Endodermal cell (in vitro differentiated cells): Measurements from ENCODE around the gene OOEP. TPM values are rescaled to one million over a fixed set of nuclear protein-coding genes. Genes with fewer than 3 reads are reported as not detected.

Experiments
- DNase-seq: peaks from one replicate; pipeline ENCODE4 v3.0.0-alpha.2; 2017
- H3K27ac ChIP-seq: 2 replicates; pipeline ENCODE4 v1.5.1; 2013; ENCODE audit warnings: mild to moderate bottlenecking, low read depth, low read length, moderate library complexity
- H3K27me3 ChIP-seq: 2 replicates; pipeline ENCODE4 v1.6.1; 2013; ENCODE audit warnings: mild to moderate bottlenecking, low read length, moderate library complexity; ENCODE audit not compliant: insufficient read depth, control insufficient read depth, poor library complexity, severe bottlenecking
- H3K36me3 ChIP-seq: 2 replicates; pipeline ENCODE4 v1.7.0; 2013; ENCODE audit warnings: mild to moderate bottlenecking, low read length, moderate library complexity; ENCODE audit not compliant: control insufficient read depth, insufficient read depth
- H3K4me1 ChIP-seq: one replicate; pipeline ENCODE4 v1.7.0; 2013; ENCODE audit warnings: low read length; ENCODE audit not compliant: control insufficient read depth, insufficient read depth
- H3K4me3 ChIP-seq: 2 replicates; pipeline ENCODE4 v1.5.1; 2013; ENCODE audit warnings: mild to moderate bottlenecking, low read length, moderate library complexity
- H3K9ac ChIP-seq: 2 replicates; pipeline ENCODE4 v1.6.1; 2013; ENCODE audit warnings: mild to moderate bottlenecking, low read length, moderate library complexity; ENCODE audit not compliant: poor library complexity, severe bottlenecking; ENCODE audit errors: extremely low read depth
- H3K9me3 ChIP-seq: 2 replicates; pipeline ENCODE4 v1.6.1; 2013; ENCODE audit warnings: mild to moderate bottlenecking, low read length, moderate library complexity; ENCODE audit not compliant: control insufficient read depth
- H3K27ac Mint-ChIP-seq: 2 replicates; pipeline ENCODE4 v1.8.0; 2020; ENCODE audit warnings: mixed read lengths
- H3K27me3 Mint-ChIP-seq: 2 replicates; pipeline ENCODE4 v1.8.0; 2021; ENCODE audit warnings: mild to moderate bottlenecking, mixed read lengths; ENCODE audit not compliant: insufficient read depth
- H3K36me3 Mint-ChIP-seq: 2 replicates; pipeline ENCODE4 v1.8.0; 2020; ENCODE audit warnings: low read depth, mixed read lengths
- H3K4me1 Mint-ChIP-seq: 2 replicates; pipeline ENCODE4 v1.8.0; 2020; ENCODE audit warnings: mixed read lengths
- H3K4me3 Mint-ChIP-seq: 2 replicates; pipeline ENCODE4 v1.8.0; 2020; ENCODE audit warnings: mild to moderate bottlenecking, moderate library complexity, mixed read lengths
- H3K9me3 Mint-ChIP-seq: 2 replicates; pipeline ENCODE4 v1.8.0; 2020; ENCODE audit warnings: mild to moderate bottlenecking, mixed read lengths
- WGBS, 2 experiments: methylation state at CpG; one replicate each; pipeline versions ENCODE4 v1.1.5 to v1.1.7; 2013; ENCODE audit warnings: missing lambda C conversion rate in 2 of 2, mixed read lengths in 1 of 2; ENCODE audit not compliant: insufficient coverage in 1 of 2, insufficient read length in 1 of 2; 5-methylcytosine and 5-hydroxymethylcytosine counted together
- long read RNA-seq, 4 experiments: library from polyadenylated mRNA in 2 of 4; library from RNA in 1 of 4; library from capped mRNA in 1 of 4; stranded (forward) in 3 of 4; unstranded in 1 of 4; transcript quantifications; one replicate each; pipeline ENCODE4 v2.0.0, GENCODE V29; 2020 to 2021; ENCODE audit warnings: inconsistent platforms in 1 of 4
- polyA plus RNA-seq, 2 experiments: library from polyadenylated mRNA; stranded (reverse); fragments of 50-300 nt; gene quantifications; one replicate each; pipeline ENCODE4 v1.2.3, GENCODE V29; 2013
- total RNA-seq, 2 donors: library from RNA; stranded (reverse); fragmentation: NEBNext Ultra II Directional in 1 of 2; extraction: Animal tissue kit (Norgen Biotek cat#: 25700) in 1 of 2; gene quantifications; 2 replicates in 1 of 2; 3 replicates in 1 of 2; pipeline ENCODE4 v1.2.1, GENCODE V29; 2021
- TF ChIP-seq, protein P1 (sequence below): fragments of 200-600 bp; sonication (generic); conservative IDR thresholded peaks from 2 replicates; pipeline ENCODE4 v1.5.0; 2021; ENCODE audit warnings: antibody characterized with exemption, mild to moderate bottlenecking

The OOEP gene
- not detected for total RNA-seq
- polyA plus RNA-seq (2013, experiment 1 of 2) = not detected
- polyA plus RNA-seq (2013, experiment 2 of 2) = not detected
- long read RNA-seq, experiment 1 = 0 reads
- long read RNA-seq, experiment 2, partial matches to known transcripts = 0 of 278 reads
- long read RNA-seq, experiment 2, other reads (novel, unspliced or antisense) = 278 of 278 reads
- long read RNA-seq, experiment 3, partial matches to known transcripts = 0 of 1 reads
- long read RNA-seq, experiment 3, other reads (novel, unspliced or antisense) = 1 of 1 reads
- long read RNA-seq, experiment 4 = 0 reads

DNA sequence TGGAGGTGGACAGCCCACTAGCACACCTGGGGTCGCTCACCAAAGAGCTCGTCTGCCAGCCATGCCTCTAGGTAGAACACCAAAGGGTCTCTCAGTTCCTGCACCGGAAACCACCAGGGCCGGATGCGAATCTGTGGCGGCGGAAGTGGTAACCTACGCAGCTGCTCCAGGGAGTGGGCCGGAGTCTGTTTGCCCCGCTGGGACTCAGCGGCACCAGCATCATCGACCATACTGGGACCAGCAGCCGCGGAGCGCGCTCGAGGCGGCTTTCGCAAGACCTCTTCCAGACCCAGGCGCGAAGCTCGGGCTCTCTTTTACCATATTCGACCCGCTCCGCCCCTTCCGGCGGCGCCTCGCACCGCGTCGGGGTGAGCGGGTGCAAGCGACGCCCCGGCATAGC is at the start of gene OOEP:
Gene OOEP (minus strand): TSS at position 335 of the 400 bp plus-strand sequence. CDS start 105 bp downstream, at position 230.
- TF ChIP-seq, protein P1, sequence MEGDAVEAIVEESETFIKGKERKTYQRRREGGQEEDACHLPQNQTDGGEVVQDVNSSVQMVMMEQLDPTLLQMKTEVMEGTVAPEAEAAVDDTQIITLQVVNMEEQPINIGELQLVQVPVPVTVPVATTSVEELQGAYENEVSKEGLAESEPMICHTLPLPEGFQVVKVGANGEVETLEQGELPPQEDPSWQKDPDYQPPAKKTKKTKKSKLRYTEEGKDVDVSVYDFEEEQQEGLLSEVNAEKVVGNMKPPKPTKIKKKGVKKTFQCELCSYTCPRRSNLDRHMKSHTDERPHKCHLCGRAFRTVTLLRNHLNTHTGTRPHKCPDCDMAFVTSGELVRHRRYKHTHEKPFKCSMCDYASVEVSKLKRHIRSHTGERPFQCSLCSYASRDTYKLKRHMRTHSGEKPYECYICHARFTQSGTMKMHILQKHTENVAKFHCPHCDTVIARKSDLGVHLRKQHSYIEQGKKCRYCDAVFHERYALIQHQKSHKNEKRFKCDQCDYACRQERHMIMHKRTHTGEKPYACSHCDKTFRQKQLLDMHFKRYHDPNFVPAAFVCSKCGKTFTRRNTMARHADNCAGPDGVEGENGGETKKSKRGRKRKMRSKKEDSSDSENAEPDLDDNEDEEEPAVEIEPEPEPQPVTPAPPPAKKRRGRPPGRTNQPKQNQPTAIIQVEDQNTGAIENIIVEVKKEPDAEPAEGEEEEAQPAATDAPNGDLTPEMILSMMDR = no peak
- no peaks in the 10 kb centered on the region for H3K36me3 ChIP-seq
- Mint-ChIP-seq H3K9me3 (peaks cover 9% of the 10 kb centered on the region), H3K4me3 (no peak within 1 kb of the TSS), H3K4me1 (peaks cover 8% of the 10 kb centered on the region), H3K27me3 (no peaks in the 10 kb centered on the region), H3K27ac (no peak within 1 kb of the TSS), H3K36me3 (no peaks in the 10 kb centered on the region)
- no peak within 1 kb of the TSS for H3K4me3 ChIP-seq
- 96 to 97% methylated on average over 31 to 36 of the region's 36 CpGs for WGBS, 2 experiments
- H3K9me3 ChIP-seq = peaks cover 10% of the 10 kb centered on the region
- DNase-seq = no peak
- no peak within 1 kb of the TSS for H3K9ac ChIP-seq
- no peaks in the 10 kb centered on the region for H3K27me3 ChIP-seq
- H3K27ac ChIP-seq = no peak within 1 kb of the TSS
- no peaks in the 10 kb centered on the region for H3K4me1 ChIP-seq

DNA sequence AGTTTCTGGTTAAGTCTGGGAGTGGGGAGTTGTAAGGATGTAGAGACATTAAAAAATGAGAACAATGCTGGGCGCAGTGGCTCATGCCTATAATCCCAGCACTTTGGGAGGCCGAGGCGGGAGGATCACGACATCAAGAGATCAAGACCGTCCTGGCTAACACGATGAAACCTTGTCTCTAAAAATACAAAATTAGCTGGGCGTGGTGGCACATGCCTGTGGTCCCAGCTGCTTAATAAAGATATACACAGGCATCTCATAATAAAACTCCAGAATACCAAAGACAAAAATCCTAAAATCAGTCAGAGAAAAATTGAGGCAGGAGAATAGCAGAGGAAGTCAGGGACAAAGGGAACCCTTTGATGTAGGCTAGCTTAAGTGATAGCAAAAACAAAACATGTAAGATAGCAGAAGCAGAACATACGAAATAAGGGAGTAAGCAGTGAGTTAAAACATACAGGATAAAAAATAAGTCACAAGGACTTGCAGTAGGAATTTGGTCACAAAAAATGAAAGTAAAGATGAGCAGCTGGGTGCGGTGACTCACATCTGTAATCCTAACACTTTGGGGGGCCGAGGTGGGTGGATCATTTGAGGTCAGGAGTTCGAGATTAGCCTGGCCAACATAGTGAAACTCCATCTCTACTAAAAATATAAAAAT is 48.5 kb upstream of the OOEP start:
- 91 to 94% methylated on average over 8 to 11 of the region's 11 CpGs for WGBS, 2 experiments
- no peaks in the 10 kb centered on the region for H3K36me3 Mint-ChIP-seq

DNA sequence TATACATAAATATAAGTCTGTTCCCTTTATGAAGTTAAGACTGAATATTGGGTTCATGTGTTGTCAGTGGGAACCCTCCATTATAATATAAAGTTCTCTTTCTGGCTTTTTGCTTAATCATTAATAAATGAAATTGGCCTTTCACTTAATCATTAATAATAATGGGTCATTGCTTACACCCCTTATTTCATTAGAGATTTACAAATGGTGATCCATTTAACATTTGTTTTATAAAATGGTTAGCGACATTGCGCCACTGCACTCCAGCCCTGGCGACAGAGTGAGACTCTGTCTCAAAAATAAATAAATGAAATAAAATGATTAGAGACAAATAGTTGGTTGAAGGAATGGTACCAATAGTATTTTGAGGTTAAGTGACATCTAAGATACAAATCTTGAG is 43.4 kb upstream of the OOEP start:
- 92 to 100% methylated on average over 3 of the region's 3 CpGs for WGBS, 2 experiments
- Mint-ChIP-seq H3K27ac (no peak overlapping the region), H3K9me3 (no peaks in the 10 kb centered on the region), H3K27me3 (no peaks in the 10 kb centered on the region), H3K4me3 (no peak overlapping the region), H3K36me3 (no peaks in the 10 kb centered on the region), H3K4me1 (no peaks in the 10 kb centered on the region)
- TF ChIP-seq, protein P1 = no peak
- DNase-seq = no peak
- H3K9me3 ChIP-seq = no peaks in the 10 kb centered on the region
- no peaks in the 10 kb centered on the region for H3K4me1 ChIP-seq
- H3K36me3 ChIP-seq = no peaks in the 10 kb centered on the region
- H3K4me3 ChIP-seq = no peak overlapping the region
- no peak overlapping the region for H3K9ac ChIP-seq
- H3K27ac ChIP-seq = no peak overlapping the region
- H3K27me3 ChIP-seq = no peaks in the 10 kb centered on the region

More for the DNA sequence above, 48.5 kb upstream of the OOEP start:
- Mint-ChIP-seq H3K9me3 (no peaks in the 10 kb centered on the region), H3K27me3 (no peaks in the 10 kb centered on the region), H3K27ac (no peak overlapping the region), H3K4me3 (no peak overlapping the region), H3K4me1 (no peaks in the 10 kb centered on the region)
- Histone ChIP-seq H3K4me3 (no peak overlapping the region), H3K27me3 (no peaks in the 10 kb centered on the region), H3K36me3 (no peaks in the 10 kb centered on the region), H3K9ac (no peak overlapping the region), H3K9me3 (no peaks in the 10 kb centered on the region), H3K4me1 (no peaks in the 10 kb centered on the region), H3K27ac (no peak overlapping the region)
- TF ChIP-seq, protein P1 = no peak
- no peak for DNase-seq
